ENCODE results near the gene SLC22A1.

DNA sequence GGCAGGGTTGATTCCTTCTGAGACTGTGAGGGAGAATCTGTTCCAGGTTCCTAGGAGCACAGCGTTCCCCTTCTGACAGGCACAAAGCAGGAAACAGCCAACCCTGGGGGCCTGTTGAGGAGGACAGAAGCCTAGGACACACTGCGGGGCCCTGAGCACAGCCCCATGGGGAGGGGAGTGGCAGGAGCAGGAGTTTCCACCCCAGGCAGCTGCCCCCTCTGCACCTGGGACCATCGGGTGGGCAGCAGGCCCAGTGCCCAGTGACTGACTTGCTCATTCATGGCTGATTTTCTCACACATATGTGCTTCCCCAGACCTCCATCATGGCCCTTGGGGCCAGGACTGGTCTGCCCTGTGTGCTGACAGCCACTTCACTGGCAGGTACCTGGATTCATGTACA lies 6.2 kb upstream of the SLC22A1 start:
- TF ChIP-seq, protein P1, sequence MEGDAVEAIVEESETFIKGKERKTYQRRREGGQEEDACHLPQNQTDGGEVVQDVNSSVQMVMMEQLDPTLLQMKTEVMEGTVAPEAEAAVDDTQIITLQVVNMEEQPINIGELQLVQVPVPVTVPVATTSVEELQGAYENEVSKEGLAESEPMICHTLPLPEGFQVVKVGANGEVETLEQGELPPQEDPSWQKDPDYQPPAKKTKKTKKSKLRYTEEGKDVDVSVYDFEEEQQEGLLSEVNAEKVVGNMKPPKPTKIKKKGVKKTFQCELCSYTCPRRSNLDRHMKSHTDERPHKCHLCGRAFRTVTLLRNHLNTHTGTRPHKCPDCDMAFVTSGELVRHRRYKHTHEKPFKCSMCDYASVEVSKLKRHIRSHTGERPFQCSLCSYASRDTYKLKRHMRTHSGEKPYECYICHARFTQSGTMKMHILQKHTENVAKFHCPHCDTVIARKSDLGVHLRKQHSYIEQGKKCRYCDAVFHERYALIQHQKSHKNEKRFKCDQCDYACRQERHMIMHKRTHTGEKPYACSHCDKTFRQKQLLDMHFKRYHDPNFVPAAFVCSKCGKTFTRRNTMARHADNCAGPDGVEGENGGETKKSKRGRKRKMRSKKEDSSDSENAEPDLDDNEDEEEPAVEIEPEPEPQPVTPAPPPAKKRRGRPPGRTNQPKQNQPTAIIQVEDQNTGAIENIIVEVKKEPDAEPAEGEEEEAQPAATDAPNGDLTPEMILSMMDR (IDR thresholded peaks at IDR 0.05), result no peak
- TF ChIP-seq POLR2AphosphoS5 (IDR thresholded peaks at IDR 0.05; ENCODE audit: insufficient read depth in 1 of 2, low read depth in 1 of 2) (no peak), POLR2A (IDR thresholded peaks at IDR 0.05) (no peak)

All from vagina (tissue), 2 donors.